ENCODE data around the gene SLC35A1.

The SLC35A1 gene

GRCh38 chr6:87441711-87442110 lies 31.1 kb upstream of the SLC35A1 start:
- H3K4me3 ChIP-seq (ENCODE audit: low read depth in 1 of 2, low read length in 1 of 2) = no peak overlapping the region
- peaks cover 27% of the 10 kb centered on the region for H3K27me3 ChIP-seq
- no peaks in the 10 kb centered on the region for H3K4me1 ChIP-seq (ENCODE audit: control insufficient read depth in 1 of 2, insufficient read depth in 1 of 2, low read depth in 1 of 2, low read length in 1 of 2)
- TF ChIP-seq CTCF (IDR thresholded peaks at IDR 0.05) = no peak
- H3K9me3 ChIP-seq = no peaks in the 10 kb centered on the region
- H3K27ac ChIP-seq = no peak overlapping the region
- H3K36me3 ChIP-seq = no peaks in the 10 kb centered on the region

GRCh38 chr6:87444362-87444761 lies 28.4 kb upstream of the SLC35A1 start:
- Histone ChIP-seq H3K4me3 (ENCODE audit: low read depth in 1 of 2, low read length in 1 of 2) (no peak overlapping the region), H3K36me3 (no peaks in the 10 kb centered on the region), H3K27ac (no peak overlapping the region), H3K9me3 (no peaks in the 10 kb centered on the region), H3K27me3 (peaks cover 31% of the 10 kb centered on the region), H3K4me1 (ENCODE audit: control insufficient read depth in 1 of 2, insufficient read depth in 1 of 2, low read depth in 1 of 2, low read length in 1 of 2) (no peaks in the 10 kb centered on the region)
- TF ChIP-seq CTCF (IDR thresholded peaks at IDR 0.05) = no peak

GRCh38 chr6:87465051-87465450 lies 7.7 kb upstream of the SLC35A1 start:
- Histone ChIP-seq H3K27ac (no peak overlapping the region), H3K27me3 (peaks cover 63% of the 10 kb centered on the region), H3K4me3 (ENCODE audit: low read depth in 1 of 2, low read length in 1 of 2) (no peak overlapping the region), H3K9me3 (no peaks in the 10 kb centered on the region), H3K36me3 (no peaks in the 10 kb centered on the region), H3K4me1 (ENCODE audit: control insufficient read depth in 1 of 2, insufficient read depth in 1 of 2, low read depth in 1 of 2, low read length in 1 of 2) (no peaks in the 10 kb centered on the region)
- no peak for TF ChIP-seq CTCF (IDR thresholded peaks at IDR 0.05)

GRCh38 chr6:87473419-87473903 lies 687 bp downstream of the SLC35A1 start:
- Histone ChIP-seq H3K27ac (peak overlapping the region; percentile 84), H3K4me3 (ENCODE audit: low read depth in 1 of 2, low read length in 1 of 2) (peak overlapping the region; percentile 75 to 77), H3K4me1 (ENCODE audit: control insufficient read depth in 1 of 2, insufficient read depth in 1 of 2, low read depth in 1 of 2, low read length in 1 of 2) (peaks cover 23 to 26% of the 10 kb centered on the region in 2 experiments), H3K9me3 (no peaks in the 10 kb centered on the region), H3K36me3 (peaks cover 7% of the 10 kb centered on the region), H3K27me3 (peaks cover 5% of the 10 kb centered on the region)
- no peak for TF ChIP-seq CTCF (IDR thresholded peaks at IDR 0.05)

GRCh38 chr6:87481931-87482330 lies 9.2 kb downstream of the SLC35A1 start:
- TF ChIP-seq CTCF (IDR thresholded peaks at IDR 0.05) = no peak
- Histone ChIP-seq H3K9me3 (no peaks in the 10 kb centered on the region), H3K27ac (peak overlapping the region; percentile 67), H3K4me3 (ENCODE audit: low read depth in 1 of 2, low read length in 1 of 2) (peak overlapping the region in 1 of 2 experiments; percentile 18), H3K27me3 (no peaks in the 10 kb centered on the region), H3K36me3 (peaks cover 7% of the 10 kb centered on the region), H3K4me1 (ENCODE audit: control insufficient read depth in 1 of 2, insufficient read depth in 1 of 2, low read depth in 1 of 2, low read length in 1 of 2) (peaks cover 16 to 24% of the 10 kb centered on the region in 2 experiments)

- peaks cover 16 to 24% of the 10 kb centered on the region in 2 experiments for H3K4me1 ChIP-seq (ENCODE audit: control insufficient read depth in 1 of 2, insufficient read depth in 1 of 2, low read depth in 1 of 2, low read length in 1 of 2)
- no peaks in the 10 kb centered on the region for H3K9me3 ChIP-seq
- peak overlapping the region in 1 of 2 experiments; percentile 18 for H3K4me3 ChIP-seq (ENCODE audit: low read depth in 1 of 2, low read length in 1 of 2)
- peaks cover 3% of the 10 kb centered on the region for H3K36me3 ChIP-seq
- peak overlapping the region; percentile 67 for H3K27ac ChIP-seq
- TF ChIP-seq CTCF (IDR thresholded peaks at IDR 0.05) = no peak
- H3K27me3 ChIP-seq = no peaks in the 10 kb centered on the region
Measured at GRCh38 chr6:87482366-87482765, 9.6 kb downstream of the SLC35A1 start.
